RWPE2 (cell line): ENCODE data around the gene TMED5.
A peak's percentile ranks its signal among the peaks of the same experiment; 100 is the strongest.
"Not testable (repeated sequence)": the region's sequence is repeated elsewhere in the genome, so short reads cannot be mapped to it uniquely, and the experiment has no call there.

Experiments used
- ATAC-seq: fragments of 200-7000 bp; cut with Tn5 transposase; 3 replicates; pipeline ENCODE4 v1.9.1; 2021; ENCODE audit warnings: low read depth
- DNase-seq: peaks from one replicate; pipeline ENCODE4 v3.0.0-alpha.2; 2020; ENCODE audit warnings: low spot score
- H3K27ac ChIP-seq: fragments of 450-650 bp; 2 replicates; pipeline ENCODE4 v1.5.1; 2017; ENCODE audit warnings: mild to moderate bottlenecking; ENCODE audit not compliant: poor library complexity, severe bottlenecking
- H3K27me3 ChIP-seq: fragments of 250-450 bp; sonication (Bioruptor Pico); 2 replicates; pipeline ENCODE4 v1.5.1; 2021; ENCODE audit warnings: mild to moderate bottlenecking, moderate library complexity; ENCODE audit not compliant: insufficient read depth, poor library complexity, severe bottlenecking
- H3K36me3 ChIP-seq: fragments of 250-450 bp; sonication (Bioruptor Pico); 2 replicates; pipeline ENCODE4 v1.5.1; 2020; ENCODE audit warnings: low read depth, mild to moderate bottlenecking, moderate library complexity
- H3K4me1 ChIP-seq: fragments of 250-450 bp; sonication (Bioruptor Pico); 2 replicates; pipeline ENCODE4 v1.5.1; 2021; ENCODE audit warnings: mild to moderate bottlenecking, moderate library complexity; ENCODE audit not compliant: insufficient read depth, poor library complexity, severe bottlenecking
- H3K4me3 ChIP-seq: fragments of 250-450 bp; sonication (Bioruptor Pico); 2 replicates; pipeline ENCODE4 v1.5.1; 2021; ENCODE audit warnings: mild to moderate bottlenecking, moderate library complexity; ENCODE audit not compliant: severe bottlenecking
- H3K9me3 ChIP-seq: fragments of 250-450 bp; sonication (Bioruptor Pico); 2 replicates; pipeline ENCODE4 v1.5.1; 2021; ENCODE audit warnings: mild to moderate bottlenecking, moderate library complexity; ENCODE audit not compliant: severe bottlenecking
- CTCF ChIP-seq: fragments of 450-650 bp; IDR thresholded peaks from one replicate; pipeline ENCODE4 v1.5.1; 2017; ENCODE audit warnings: mild to moderate bottlenecking, moderate library complexity; ENCODE audit not compliant: poor library complexity, severe bottlenecking

The TMED5 gene

GRCh38 chr1:93186667-93187066 is 6.5 kb upstream of the TMED5 start:
- no peak for DNase-seq
- ATAC-seq, result no peak
- Histone ChIP-seq H3K9me3 (no peaks in the 10 kb centered on the region), H3K4me3 (no peak overlapping the region), H3K27me3 (no peaks in the 10 kb centered on the region), H3K27ac (no peak overlapping the region), H3K4me1 (peaks cover 15% of the 10 kb centered on the region), H3K36me3 (peaks cover 70% of the 10 kb centered on the region)
- TF ChIP-seq CTCF, result no peak

GRCh38 chr1:93180723-93181613 is 755 bp upstream of the TMED5 start, which contains the start of gene CCDC18:
Gene CCDC18 (plus strand): TSS chr1:93180724. CDS start chr1:93183362, 2,638 bp downstream.
- TF ChIP-seq CTCF, result no peak
- peak within 1 kb of the TSS; percentile 54 for H3K4me3 ChIP-seq
- peaks cover 15% of the 10 kb centered on the region for H3K4me1 ChIP-seq
- peak within 1 kb of the TSS; percentile 89 for H3K27ac ChIP-seq
- peaks cover 37% of the 10 kb centered on the region for H3K36me3 ChIP-seq
- no peaks in the 10 kb centered on the region for H3K9me3 ChIP-seq
- ATAC-seq, result peak; percentile 15
- H3K27me3 ChIP-seq, result no peaks in the 10 kb centered on the region
- no peak for DNase-seq

GRCh38 chr1:93178418-93178817 is 1.8 kb downstream of the TMED5 start:
- TF ChIP-seq CTCF, result no peak
- Histone ChIP-seq H3K27me3 (no peaks in the 10 kb centered on the region), H3K36me3 (peaks cover 18% of the 10 kb centered on the region), H3K4me1 (peaks cover 13% of the 10 kb centered on the region), H3K27ac (peak overlapping the region; percentile 89), H3K9me3 (no peaks in the 10 kb centered on the region), H3K4me3 (peak overlapping the region; percentile 54)
- ATAC-seq (no peak), DNase-seq (no peak)

GRCh38 chr1:93177991-93178390 is 2.2 kb downstream of the TMED5 start:
- Histone ChIP-seq H3K4me3 (peak overlapping the region; percentile 54), H3K27me3 (no peaks in the 10 kb centered on the region), H3K4me1 (peaks cover 13% of the 10 kb centered on the region), H3K36me3 (peaks cover 14% of the 10 kb centered on the region), H3K9me3 (no peaks in the 10 kb centered on the region), H3K27ac (peak overlapping the region; percentile 89)
- TF ChIP-seq CTCF, result no peak
- ATAC-seq (no peak), DNase-seq (no peak)

GRCh38 chr1:93174638-93175037 is 5.6 kb downstream of the TMED5 start:
- not testable (repeated sequence) for ATAC-seq, H3K4me3 ChIP-seq, H3K27ac ChIP-seq, H3K4me1 ChIP-seq, DNase-seq, H3K9me3 ChIP-seq, H3K27me3 ChIP-seq
- H3K36me3 ChIP-seq, result peaks cover 19% of the 10 kb centered on the region
